ENCODE data around the gene PSRC1.

Gene PSRC1

DNA sequence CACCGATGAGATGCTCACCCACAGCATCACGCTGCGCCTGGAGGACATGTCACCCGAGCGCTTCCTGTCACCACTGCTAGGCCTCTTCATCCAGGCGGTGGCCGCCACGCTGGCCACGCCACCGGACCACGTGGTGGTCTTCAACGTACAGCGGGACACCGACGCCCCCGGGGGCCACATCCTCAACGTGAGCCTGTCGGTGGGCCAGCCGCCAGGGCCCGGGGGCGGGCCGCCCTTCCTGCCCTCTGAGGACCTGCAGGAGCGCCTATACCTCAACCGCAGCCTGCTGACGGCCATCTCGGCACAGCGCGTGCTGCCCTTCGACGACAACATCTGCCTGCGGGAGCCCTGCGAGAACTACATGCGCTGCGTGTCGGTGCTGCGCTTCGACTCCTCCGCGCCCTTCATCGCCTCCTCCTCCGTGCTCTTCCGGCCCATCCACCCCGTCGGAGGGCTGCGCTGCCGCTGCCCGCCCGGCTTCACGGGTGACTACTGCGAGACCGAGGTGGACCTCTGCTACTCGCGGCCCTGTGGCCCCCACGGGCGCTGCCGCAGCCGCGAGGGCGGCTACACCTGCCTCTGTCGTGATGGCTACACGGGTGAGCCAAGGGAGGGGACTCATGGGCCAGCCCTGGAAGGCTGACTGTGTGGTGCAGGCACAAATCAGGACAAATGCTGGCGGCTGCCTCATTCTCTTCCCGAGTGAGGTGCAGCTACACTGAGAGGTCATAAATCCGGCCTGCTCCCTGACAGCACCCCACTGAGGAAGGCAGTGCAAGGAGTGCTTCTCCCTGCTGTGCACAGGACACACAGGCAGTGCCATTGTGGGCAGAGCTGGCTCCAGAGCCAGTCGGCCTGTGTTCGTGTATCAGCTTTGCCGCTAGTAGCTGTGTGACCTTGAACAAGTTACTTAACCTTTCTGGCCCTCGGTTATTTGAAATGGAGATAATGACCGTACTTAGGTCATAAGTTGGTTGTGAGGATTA, 24.2 kb downstream of the PSRC1 start:
- DNase-seq (ENCODE audit: low spot score): no peak

GRCh38 chr1:109257682-109258421, 25.1 kb downstream of the PSRC1 start:
- no peak for DNase-seq (ENCODE audit: low spot score)

- DNase-seq (ENCODE audit: low spot score): no peak
Measured at GRCh38 chr1:109256971-109257681, 25.8 kb downstream of the PSRC1 start.

DNA sequence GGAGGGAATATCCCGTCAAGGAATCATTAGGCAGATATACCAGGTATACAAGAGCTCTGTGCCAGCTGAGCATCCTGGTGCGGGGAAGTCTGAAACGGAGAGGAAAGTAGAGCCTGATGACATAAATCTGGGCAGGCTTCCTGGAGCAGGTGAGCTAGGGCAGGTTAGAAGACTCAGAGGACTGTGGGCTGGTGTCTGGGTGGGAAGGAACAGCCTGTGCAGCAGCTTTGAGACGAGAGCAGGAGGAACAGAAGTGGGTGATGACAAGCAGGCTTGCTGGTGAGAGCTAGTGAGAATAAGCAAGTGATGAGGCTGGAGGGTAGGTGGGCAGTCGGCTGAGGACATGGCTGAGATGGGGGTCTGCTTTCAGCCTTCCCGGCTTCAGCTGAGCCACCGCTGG, 26.9 kb downstream of the PSRC1 start:
- DNase-seq (ENCODE audit: low spot score): no peak

- DNase-seq (ENCODE audit: low spot score): no peak
Measured at GRCh38 chr1:109255678-109256077, 27.3 kb downstream of the PSRC1 start.

- DNase-seq (ENCODE audit: low spot score): no peak
Measured at GRCh38 chr1:109255097-109255651, 27.8 kb downstream of the PSRC1 start.

- DNase-seq (ENCODE audit: low spot score): no peak
Measured at GRCh38 chr1:109254621-109255096, 28.3 kb downstream of the PSRC1 start.

GRCh38 chr1:109253803-109254620, 28.9 kb downstream of the PSRC1 start:
- no peak for DNase-seq (ENCODE audit: low spot score)

GRCh38 chr1:109252893-109253802, 29.8 kb downstream of the PSRC1 start:
- no peak for DNase-seq (ENCODE audit: low spot score)

DNA sequence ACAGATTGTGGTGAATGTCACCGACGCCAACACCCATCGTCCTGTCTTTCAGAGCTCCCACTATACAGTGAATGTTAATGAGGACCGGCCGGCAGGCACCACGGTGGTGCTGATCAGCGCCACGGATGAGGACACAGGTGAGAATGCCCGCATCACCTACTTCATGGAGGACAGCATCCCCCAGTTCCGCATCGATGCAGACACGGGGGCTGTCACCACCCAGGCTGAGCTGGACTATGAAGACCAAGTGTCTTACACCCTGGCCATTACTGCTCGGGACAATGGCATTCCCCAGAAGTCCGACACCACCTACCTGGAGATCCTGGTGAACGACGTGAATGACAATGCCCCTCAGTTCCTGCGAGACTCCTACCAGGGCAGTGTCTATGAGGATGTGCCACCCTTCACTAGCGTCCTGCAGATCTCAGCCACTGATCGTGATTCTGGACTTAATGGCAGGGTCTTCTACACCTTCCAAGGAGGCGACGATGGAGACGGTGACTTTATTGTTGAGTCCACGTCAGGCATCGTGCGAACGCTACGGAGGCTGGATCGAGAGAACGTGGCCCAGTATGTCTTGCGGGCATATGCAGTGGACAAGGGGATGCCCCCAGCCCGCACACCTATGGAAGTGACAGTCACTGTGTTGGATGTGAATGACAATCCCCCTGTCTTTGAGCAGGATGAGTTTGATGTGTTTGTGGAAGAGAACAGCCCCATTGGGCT, 30.6 kb downstream of the PSRC1 start:
- no peak for DNase-seq (ENCODE audit: low spot score)

DNA sequence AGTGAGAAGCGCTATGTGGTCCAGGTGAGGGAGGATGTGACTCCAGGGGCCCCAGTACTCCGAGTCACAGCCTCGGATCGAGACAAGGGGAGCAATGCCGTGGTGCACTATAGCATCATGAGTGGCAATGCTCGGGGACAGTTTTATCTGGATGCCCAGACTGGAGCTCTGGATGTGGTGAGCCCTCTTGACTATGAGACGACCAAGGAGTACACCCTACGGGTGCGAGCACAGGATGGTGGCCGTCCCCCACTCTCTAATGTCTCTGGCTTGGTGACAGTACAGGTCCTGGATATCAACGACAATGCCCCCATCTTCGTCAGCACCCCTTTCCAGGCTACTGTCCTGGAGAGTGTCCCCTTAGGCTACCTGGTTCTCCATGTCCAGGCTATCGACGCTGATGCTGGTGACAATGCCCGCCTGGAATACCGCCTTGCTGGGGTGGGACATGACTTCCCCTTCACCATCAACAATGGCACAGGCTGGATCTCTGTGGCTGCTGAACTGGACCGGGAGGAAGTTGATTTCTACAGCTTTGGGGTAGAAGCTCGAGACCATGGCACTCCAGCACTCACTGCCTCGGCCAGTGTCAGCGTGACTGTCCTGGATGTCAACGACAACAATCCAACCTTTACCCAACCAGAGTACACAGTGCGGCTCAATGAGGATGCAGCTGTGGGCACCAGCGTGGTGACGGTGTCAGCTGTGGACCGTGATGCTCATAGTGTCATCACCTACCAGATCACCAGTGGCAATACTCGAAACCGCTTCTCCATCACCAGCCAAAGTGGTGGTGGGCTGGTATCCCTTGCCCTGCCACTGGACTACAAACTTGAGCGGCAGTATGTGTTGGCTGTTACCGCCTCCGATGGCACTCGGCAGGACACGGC, 31.4 kb downstream of the PSRC1 start:
- no peak for DNase-seq (ENCODE audit: low spot score)

DNA sequence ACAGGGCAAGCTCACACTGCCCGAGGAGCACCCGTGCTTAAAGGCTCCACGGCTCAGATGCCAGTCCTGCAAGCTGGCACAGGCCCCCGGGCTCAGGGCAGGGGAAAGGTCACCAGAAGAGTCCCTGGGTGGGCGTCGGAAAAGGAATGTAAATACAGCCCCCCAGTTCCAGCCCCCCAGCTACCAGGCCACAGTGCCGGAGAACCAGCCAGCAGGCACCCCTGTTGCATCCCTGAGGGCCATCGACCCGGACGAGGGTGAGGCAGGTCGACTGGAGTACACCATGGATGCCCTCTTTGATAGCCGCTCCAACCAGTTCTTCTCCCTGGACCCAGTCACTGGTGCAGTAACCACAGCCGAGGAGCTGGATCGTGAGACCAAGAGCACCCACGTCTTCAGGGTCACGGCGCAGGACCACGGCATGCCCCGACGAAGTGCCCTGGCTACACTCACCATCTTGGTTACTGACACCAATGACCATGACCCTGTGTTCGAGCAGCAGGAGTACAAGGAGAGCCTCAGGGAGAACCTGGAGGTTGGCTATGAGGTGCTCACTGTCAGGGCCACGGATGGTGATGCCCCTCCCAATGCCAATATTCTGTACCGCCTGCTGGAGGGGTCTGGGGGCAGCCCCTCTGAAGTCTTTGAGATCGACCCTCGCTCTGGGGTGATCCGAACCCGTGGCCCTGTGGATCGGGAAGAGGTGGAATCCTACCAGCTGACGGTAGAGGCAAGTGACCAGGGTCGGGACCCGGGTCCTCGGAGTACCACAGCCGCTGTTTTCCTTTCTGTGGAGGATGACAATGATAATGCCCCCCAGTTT, 32.3 kb downstream of the PSRC1 start:
- DNase-seq (ENCODE audit: low spot score): no peak

DNA sequence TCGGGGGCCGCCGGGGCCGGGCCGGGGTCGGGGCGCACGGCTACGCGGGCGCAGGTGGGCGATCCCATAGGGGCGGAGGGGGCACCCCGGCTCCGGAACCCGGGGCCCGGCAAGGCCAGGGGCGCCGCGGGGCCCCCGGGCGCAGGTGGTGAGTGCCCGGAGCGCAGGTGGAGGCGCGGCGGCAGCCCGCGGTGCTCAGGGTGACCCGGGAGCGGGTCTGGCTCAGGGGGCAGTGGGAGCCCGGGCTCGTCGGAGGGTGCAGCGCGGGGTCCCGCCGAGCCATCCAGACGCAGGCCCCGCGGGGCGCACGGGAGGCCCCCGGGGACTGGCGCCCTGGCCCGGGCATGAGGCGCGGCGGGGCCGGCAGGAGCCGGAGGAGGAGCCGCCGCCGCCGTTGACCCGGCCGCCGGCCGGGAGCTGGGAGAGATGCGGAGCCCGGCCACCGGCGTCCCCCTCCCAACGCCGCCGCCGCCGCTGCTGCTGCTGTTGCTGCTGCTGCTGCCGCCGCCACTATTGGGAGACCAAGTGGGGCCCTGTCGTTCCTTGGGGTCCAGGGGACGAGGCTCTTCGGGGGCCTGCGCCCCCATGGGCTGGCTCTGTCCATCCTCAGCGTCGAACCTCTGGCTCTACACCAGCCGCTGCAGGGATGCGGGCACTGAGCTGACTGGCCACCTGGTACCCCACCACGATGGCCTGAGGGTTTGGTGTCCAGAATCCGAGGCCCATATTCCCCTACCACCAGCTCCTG, 33.1 kb downstream of the PSRC1 start:
- no peak for DNase-seq (ENCODE audit: low spot score)

DNA sequence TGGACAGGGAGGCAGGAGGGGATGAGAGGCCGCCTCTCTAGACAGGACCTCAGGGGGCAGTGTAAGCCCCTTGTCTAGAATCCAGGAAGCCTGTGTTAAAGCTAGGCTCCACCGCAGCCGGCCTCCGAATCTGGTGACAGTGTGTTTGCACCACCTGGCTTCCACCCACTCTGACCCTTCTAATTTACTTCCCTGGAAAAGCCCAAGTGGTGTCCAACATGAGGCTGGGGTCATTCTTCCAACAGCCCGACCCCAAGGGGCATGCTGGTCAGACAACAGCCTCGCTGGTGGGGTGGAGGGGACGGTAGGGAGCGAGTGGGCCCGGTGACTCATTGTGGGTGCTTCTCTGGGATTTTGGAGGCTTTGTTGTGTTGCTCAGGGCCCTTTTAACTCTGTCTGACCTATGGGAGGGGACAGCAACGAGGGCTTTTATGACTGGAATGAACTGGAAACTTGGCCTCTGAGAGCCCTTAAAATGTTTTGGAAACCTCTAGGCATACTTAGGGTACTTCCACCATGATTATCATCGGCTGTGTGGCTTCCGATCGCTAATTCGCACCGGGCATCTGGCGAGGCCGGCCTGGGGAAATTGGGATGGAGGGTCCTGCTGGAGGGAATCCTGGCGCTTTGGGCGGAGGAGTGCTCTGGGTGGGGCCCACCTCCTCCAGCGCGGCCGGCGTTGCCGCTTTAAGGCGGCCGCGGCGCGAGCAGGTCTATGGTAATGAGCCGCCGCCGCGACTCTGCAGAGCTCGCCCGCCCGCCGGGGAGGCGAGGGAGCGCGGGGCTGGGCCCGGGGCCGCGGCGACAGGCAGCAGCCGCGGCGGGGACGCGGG, 33.9 kb downstream of the PSRC1 start, which contains the start of gene CELSR2:
TSS of gene CELSR2 (plus strand) at position 743 of the 833 bp plus-strand sequence. CDS start 541 bp downstream, outside the sequence.
- DNase-seq (ENCODE audit: low spot score): peak; percentile 57

GRCh38 chr1:109248444-109248796, 34.5 kb downstream of the PSRC1 start:
- no peak for DNase-seq (ENCODE audit: low spot score)

Measured in hematopoietic multipotent progenitor cell treated with erythropoietin and hydrocortisone succinate and interleukin-3 and kit ligand, for 15 days (in vitro differentiated cells).